Activated CD4-positive, alpha-beta T cell treated with anti-CD3 and anti-CD28 coated beads, Interleukin-2, Interleukin-4, amounts not matched to agents 100 ng/mL and 50 ng/mL, durations not matched to agents 16 hours and 8 hours (primary cell): ENCODE results near the gene DDX5.
"Not testable (repeated sequence)": the region's sequence is repeated elsewhere in the genome, so short reads cannot be mapped to it uniquely, and the experiment has no call there.

ENCODE experiments used
- DNase-seq: peaks from one replicate; pipeline ENCODE4 v3.0.0-alpha.2; 2020; ENCODE audit warnings: low spot score

DDX5 gene

GRCh38 chr17:64492481-64493109, 13.5 kb downstream of the DDX5 start:
- DNase-seq: peak; percentile 42

- DNase-seq: no peak
These were observed 14.1 kb downstream of the DDX5 start for GRCh38 chr17:64491994-64492393.

- DNase-seq: peak; percentile 61
These were observed 14.8 kb downstream of the DDX5 start for GRCh38 chr17:64491034-64491860.

- DNase-seq: no peak
These were observed 17.8 kb downstream of the DDX5 start for GRCh38 chr17:64488301-64488700.

- no peak for DNase-seq
These were observed 21.7 kb downstream of the DDX5 start for GRCh38 chr17:64484380-64484779.

- no peak for DNase-seq
These were observed 25.1 kb downstream of the DDX5 start for GRCh38 chr17:64480951-64481350.

GRCh38 chr17:64477849-64478248, 28.2 kb downstream of the DDX5 start:
- DNase-seq: no peak

- DNase-seq: no peak
These were observed 33.5 kb downstream of the DDX5 start for GRCh38 chr17:64472564-64472963.

- DNase-seq: no peak
These were observed 34.6 kb downstream of the DDX5 start for GRCh38 chr17:64471440-64471839.

- DNase-seq: no peak
These were observed 35.5 kb downstream of the DDX5 start for GRCh38 chr17:64470625-64471024.

GRCh38 chr17:64466834-64467233, 39.3 kb downstream of the DDX5 start:
- not testable (repeated sequence) for DNase-seq

GRCh38 chr17:64466019-64466735, 39.9 kb downstream of the DDX5 start:
- DNase-seq: no peak

GRCh38 chr17:64461788-64462187, 44.3 kb downstream of the DDX5 start:
- no peak for DNase-seq

- no peak for DNase-seq
These were observed 45.1 kb downstream of the DDX5 start for GRCh38 chr17:64460955-64461354.

GRCh38 chr17:64459818-64460217, 46.3 kb downstream of the DDX5 start:
- not testable (repeated sequence) for DNase-seq

- DNase-seq: no peak
These were observed 46.8 kb downstream of the DDX5 start for GRCh38 chr17:64459284-64459747.

- DNase-seq: no peak
These were observed 47.3 kb downstream of the DDX5 start for GRCh38 chr17:64458756-64459155.

- DNase-seq: no peak
These were observed 48.9 kb downstream of the DDX5 start for GRCh38 chr17:64457156-64457555.

GRCh38 chr17:64455993-64456885, 49.9 kb downstream of the DDX5 start:
- peak; percentile 13 for DNase-seq

GRCh38 chr17:64449545-64449944, 56.5 kb downstream of the DDX5 start:
- DNase-seq: no peak

- no peak for DNase-seq
These were observed 57.2 kb downstream of the DDX5 start, which contains the start of gene MILR1 for GRCh38 chr17:64448665-64449512. Gene MILR1 (plus strand): TSS chr17:64449115. CDS start chr17:64449169, 54 bp downstream.
